Activated CD8-positive, alpha-beta memory T cell treated with anti-CD3 and anti-CD28 coated beads for 36 hours (primary cell): ENCODE results near the gene ZBED5. TPM values are rescaled to one million over a fixed set of nuclear protein-coding genes. Genes with fewer than 3 reads are reported as not detected.
"Not testable (repeated sequence)": the region's sequence is repeated elsewhere in the genome, so short reads cannot be mapped to it uniquely, and the experiment has no call there.

Source experiments
- CTCF ChIA-PET: fragments of 350-600 bp; sonication (Branson Sonifier 250); formaldehyde crosslinking; loops from one replicate; lab custom pipeline; 2021; ENCODE audit warnings: antibody characterized with exemption; lab: Charles Lee
- POLR2A ChIA-PET: fragments of 350-600 bp; sonication (Branson Sonifier 250); formaldehyde crosslinking; loops from one replicate; lab custom pipeline; 2021; ENCODE audit warnings: antibody characterized with exemption; lab: Charles Lee
- total RNA-seq, 2 experiments: library from RNA; stranded (reverse); gene quantifications; one replicate each; pipeline ENCODE4 v1.2.3, GENCODE V29; 2021

The ZBED5 gene
- total RNA-seq, 2 experiments from 2014 or later: 37.9 to 38.4 TPM

- ChIA-PET CTCF (interaction anchor here (1.0 to 1.5 kb wide), 2 partner anchors 46 to 62 kb away, joined by 4 to 5 read pairs; no protein-coding TSS in a partner anchor), POLR2A (interaction anchor here (2.4 kb wide), 1 partner anchor 46 kb away, joined by 14 read pairs; the partner anchor contains the start of gene EIF4G2)
Measured at GRCh38 chr11:10855295-10855694, 2.6 kb downstream of the ZBED5 start.

- ChIA-PET CTCF (interaction anchor here (0.5 to 1.2 kb wide), 3 partner anchors 12 to 55 kb away, joined by 3 read pairs; no protein-coding TSS in a partner anchor), POLR2A (interaction anchor here (1.4 to 1.5 kb wide), 2 partner anchors 10 to 39 kb away, joined by 3 to 10 read pairs; partner anchors contain the start of genes EIF4G2 and ZBED5)
Measured at GRCh38 chr11:10847960-10848860, 9.6 kb downstream of the ZBED5 start.

GRCh38 chr11:10846660-10847059 lies 11.2 kb downstream of the ZBED5 start:
- ChIA-PET CTCF (no interaction called here), POLR2A (no interaction called here)

DNA sequence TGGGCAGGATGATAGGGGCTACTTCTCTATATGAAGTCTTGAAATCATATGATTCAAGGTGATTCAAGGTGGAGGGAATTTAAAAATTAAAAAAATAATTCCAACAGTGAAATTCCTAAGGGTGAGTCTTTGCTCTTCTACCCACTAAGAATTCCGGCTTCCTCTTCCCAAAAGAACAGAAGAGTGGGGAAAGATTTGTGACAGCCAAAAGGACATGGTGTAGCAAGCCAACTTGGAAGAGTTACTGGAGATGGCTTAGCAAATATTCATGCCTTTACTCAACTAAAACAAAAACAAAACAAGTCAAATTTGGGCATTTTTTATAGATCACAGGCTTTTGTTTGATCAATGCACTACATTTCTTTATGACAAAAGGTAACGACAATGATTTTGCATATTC lies 12.3 kb downstream of the ZBED5 start:
- ChIA-PET CTCF (no interaction called here), POLR2A (no interaction called here)

DNA sequence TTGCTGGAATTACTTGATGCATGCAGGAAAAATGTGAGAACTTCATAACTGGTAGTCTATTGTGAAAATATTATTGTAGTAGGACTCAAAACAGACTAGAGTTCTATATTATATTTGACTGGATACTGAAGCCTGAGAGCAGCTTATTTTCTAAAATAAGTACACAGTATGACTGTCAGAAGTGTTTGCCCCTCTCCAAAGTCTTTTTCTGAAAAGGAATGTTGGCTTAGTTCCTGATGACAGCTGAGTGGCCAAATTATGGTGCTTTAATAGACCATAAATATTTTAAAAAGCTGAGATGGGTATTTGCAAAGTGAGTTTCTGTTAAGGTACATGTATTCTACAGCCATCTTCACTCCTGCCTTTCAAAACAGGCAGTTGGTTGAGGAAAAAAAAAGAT lies 13.1 kb downstream of the ZBED5 start:
- CTCF ChIA-PET: no interaction called here
- POLR2A ChIA-PET: no interaction called here

DNA sequence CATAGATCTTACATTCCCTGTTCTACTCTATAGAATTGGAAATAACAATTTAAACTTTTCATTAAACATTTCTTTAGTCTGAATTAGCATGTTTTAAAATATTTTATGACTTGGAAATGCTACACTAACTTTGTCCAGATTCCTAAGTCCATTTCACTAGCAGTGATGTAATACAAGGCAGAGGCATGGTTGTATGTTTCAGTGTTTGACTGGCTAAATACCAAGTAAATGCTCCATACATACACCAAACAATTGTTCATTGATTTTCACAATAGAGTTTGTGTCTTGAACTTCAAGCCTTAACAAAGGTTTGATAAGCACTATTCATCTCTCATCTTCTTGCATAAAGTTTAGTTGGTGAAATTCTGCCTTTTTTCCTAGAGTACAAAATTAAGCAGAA lies 13.5 kb downstream of the ZBED5 start:
- CTCF ChIA-PET: no interaction called here
- POLR2A ChIA-PET: no interaction called here

DNA sequence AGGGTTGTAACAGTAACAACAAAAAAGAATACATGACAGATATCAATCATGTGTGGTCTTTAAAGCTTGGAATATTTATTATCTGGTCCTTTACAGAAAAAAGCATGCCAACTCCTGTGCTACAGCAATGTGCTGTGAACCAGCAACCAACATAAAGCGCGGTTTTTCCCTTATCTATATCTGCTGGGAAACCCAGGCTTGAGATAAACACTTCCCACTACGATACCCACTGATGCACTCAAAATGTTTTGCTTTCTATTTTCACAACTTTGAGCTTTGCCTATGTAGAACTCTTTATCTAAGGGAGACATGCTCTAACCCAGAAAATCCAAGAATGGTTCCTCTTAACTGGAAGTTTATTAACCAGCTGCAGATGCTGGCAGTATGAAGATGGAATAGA lies 19.0 kb downstream of the ZBED5 start:
- CTCF ChIA-PET: no interaction called here
- POLR2A ChIA-PET: no interaction called here

- CTCF ChIA-PET: no interaction called here
Measured at GRCh38 chr11:10838083-10838482, 19.8 kb downstream of the ZBED5 start.

DNA sequence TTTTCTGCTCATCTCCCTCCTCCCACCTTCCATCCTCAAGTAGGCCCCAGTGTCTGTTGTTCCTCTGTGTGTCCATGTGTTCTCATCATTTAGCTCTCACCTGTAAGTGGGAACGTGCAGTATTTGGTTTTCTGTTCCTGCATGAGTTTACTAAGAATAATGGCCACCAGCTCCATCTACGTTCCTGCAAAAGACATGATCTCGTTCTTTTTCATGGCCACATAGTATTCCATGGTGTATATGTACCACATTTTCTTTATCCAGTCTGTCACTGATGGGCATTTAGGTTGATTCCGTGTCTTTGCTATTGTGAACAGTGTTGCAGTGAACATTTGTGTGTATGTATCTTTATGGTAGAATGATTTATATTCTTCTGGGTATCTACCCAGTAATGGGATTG lies 21.0 kb downstream of the ZBED5 start:
- CTCF ChIA-PET: interaction anchor here (0.7 kb wide), 1 partner anchor 12 kb away, joined by 3 read pairs; no protein-coding TSS in a partner anchor
- POLR2A ChIA-PET: not testable (repeated sequence)

More at GRCh38 chr11:10838083-10838482, 19.8 kb downstream of the ZBED5 start:
- POLR2A ChIA-PET: no interaction called here

DNA sequence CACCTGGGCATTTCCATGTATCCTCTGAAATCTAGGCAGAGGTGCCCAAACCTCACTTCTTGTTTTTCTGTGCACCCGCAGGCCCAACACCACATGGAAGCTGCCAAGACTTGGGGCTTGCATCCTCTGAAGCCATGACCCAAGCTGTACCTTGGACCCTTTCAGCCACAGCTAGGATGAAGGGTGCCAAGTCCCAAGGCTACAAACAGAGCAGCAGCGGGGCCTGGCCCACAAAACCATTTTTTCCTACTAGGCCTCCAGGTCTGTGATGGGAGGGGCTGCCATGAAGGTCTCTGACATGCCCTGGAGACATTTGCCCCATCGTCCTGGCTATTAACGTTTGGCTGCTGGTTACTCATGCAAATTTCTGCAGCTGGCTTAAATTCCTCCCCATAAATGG lies 28.7 kb downstream of the ZBED5 start:
- ChIA-PET CTCF (no interaction called here), POLR2A (no interaction called here)

GRCh38 chr11:10828402-10828801 lies 29.5 kb downstream of the ZBED5 start:
- POLR2A ChIA-PET: no interaction called here

GRCh38 chr11:10824888-10825287 lies 33.0 kb downstream of the ZBED5 start:
- POLR2A ChIA-PET: no interaction called here
- CTCF ChIA-PET: no interaction called here

More at GRCh38 chr11:10828402-10828801, 29.5 kb downstream of the ZBED5 start:
- CTCF ChIA-PET: no interaction called here

DNA sequence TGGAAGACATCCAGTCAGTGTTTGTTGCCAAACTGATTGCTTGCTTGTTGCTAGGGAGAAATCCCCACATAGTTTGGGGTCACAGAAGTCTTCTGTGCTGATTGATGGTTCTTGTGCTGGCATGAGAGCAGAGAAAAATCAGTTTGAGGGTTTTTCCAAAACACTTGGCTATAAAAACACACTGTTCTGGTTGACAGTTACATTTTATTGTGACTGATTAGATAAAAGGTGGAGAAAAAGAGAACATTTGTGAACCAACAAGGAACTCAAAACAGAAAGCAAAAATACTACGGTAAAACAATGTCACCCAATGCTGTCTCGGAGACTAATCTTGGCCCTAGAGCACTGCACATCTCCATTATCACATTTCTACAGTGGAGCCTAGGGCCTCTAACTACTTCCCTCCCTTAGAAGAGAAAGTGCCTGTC lies 34.7 kb downstream of the ZBED5 start:
- CTCF ChIA-PET: no interaction called here
- POLR2A ChIA-PET: no interaction called here

DNA sequence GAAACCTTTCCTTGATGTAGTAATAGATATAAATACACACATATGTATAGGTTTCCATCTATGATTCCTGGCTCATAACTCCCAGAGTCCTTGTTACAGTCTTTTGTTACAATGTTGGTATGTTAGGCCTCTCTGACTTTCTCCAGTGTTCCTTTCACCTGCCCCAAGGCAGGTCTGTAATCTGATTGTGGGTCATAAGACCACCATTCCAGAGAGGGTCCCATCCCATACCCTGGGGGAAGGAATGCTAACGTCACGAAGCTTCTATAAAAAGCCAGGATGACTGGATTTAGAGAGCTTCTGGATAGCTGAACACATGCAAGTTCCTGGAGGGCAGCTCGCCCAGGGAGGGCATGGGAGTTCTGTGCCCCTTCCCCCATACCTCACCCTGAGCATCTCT lies 35.4 kb downstream of the ZBED5 start:
- POLR2A ChIA-PET, CTCF ChIA-PET: not testable (repeated sequence)

- ChIA-PET POLR2A (no interaction called here), CTCF (interaction anchor here (0.7 to 2.5 kb wide), 2 partner anchors 26 to 224 kb away, joined by 3 to 6 read pairs; no protein-coding TSS in a partner anchor)
Measured at GRCh38 chr11:10818594-10818993, 39.3 kb downstream of the ZBED5 start.

- ChIA-PET POLR2A (no interaction called here), CTCF (no interaction called here)
Measured at GRCh38 chr11:10813945-10814344, 43.9 kb downstream of the ZBED5 start.

- CTCF ChIA-PET: interaction anchor here (0.7 to 3.2 kb wide), 4 partner anchors 14 to 49 kb away, joined by 3 to 17 read pairs (median 4); partner anchors contain the start of gene ZBED5
- POLR2A ChIA-PET: interaction anchor here (0.8 to 3.7 kb wide), 15 partner anchors 9 to 1349 kb away, joined by 3 to 93 read pairs (median 7); partner anchors contain the start of genes AMPD3, CTR9, RNF141 and USP47
Measured at GRCh38 chr11:10809373-10810160, 48.3 kb downstream of the ZBED5 start.

GRCh38 chr11:10808553-10809372 lies 49.1 kb downstream of the ZBED5 start, which contains the start of gene EIF4G2:
EIF4G2 (minus strand) TSS chr11:10808926.
- ChIA-PET POLR2A (interaction anchor here (0.5 to 3.7 kb wide), 18 partner anchors 11 to 1348 kb away, joined by 3 to 93 read pairs (median 6); partner anchors contain the start of genes AMPD3, CTR9, RNF141 and USP47), CTCF (interaction anchor here (0.9 to 3.2 kb wide), 4 partner anchors 11 to 49 kb away, joined by 4 to 17 read pairs (median 5); partner anchors contain the start of gene ZBED5)
